Caki2 (cell line): ENCODE data around the gene IL1RL2. TPM values are rescaled to one million over a fixed set of nuclear protein-coding genes. Genes with fewer than 3 reads are reported as not detected.

Experiments used
- DNase-seq: peaks from one replicate; pipeline ENCODE4 v3.0.0-alpha.2; 2015; ENCODE audit warnings: low read depth
- in situ Hi-C: cut with HindIII; loops from 2 replicates; pipeline ENCODE4 v1.10.0; 2016; ENCODE audit warnings: low sequenced_read_pairs, low pct_unique_long_range_greater_than_20kb, mixed read lengths
- total RNA-seq: library from RNA; depleted of rRNA; stranded (reverse); fragments of >200 nt; shearing (Covaris generic); gene quantifications from 2 replicates; pipeline ENCODE4 v1.2.3, GENCODE V29; 2014; ENCODE audit warnings: low replicate concordance

The IL1RL2 gene
- total RNA-seq, 1 experiment from 2014 or later, result not detected

DNA sequence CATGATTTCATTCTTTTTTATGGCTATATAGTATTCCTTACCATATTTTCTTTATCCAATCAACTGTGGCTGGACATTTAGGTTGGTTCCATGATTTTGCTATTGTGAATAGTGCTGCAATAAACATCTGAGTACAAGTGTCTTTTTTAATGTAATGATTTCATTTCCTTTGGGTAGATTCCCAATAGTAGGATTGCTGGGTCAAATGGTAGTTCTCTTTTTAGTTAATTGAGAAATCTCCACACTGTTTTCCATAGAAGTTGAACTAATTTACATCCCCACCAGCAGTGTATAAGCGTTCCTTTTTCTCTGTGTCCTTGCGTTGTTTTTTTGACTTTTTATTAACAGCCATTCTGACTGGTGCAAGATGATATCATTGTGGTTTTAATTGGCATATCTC, 65.4 kb downstream of the IL1RL2 start:
- no peak for DNase-seq
- in situ Hi-C loops, result no loop called here

GRCh38 chr2:102253140-102253752, 66.4 kb downstream of the IL1RL2 start:
- in situ Hi-C loops, result no loop called here
- no peak for DNase-seq

- DNase-seq, result no peak
- in situ Hi-C loops, result no loop called here
These were observed 66.9 kb downstream of the IL1RL2 start for GRCh38 chr2:102253753-102254150.

DNA sequence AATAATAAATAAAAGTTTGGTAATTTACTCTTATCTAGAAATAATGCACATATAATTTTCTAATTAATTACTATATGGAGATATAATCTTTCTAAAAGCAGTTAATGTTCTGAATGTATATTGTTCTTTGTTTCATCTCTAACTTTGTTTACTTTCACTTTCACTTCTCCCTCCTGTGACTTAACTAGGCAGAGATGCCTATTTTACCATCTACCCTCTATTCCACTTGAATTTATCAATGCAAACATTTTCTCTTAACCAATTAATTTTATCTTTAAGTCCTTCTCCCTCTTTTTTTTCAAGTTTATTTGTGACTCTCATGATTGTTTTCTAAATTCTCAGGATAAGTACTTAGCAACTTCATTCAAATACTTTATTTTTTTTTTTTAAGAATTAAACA, 69.5 kb downstream of the IL1RL2 start:
- in situ Hi-C loops, result no loop called here
- DNase-seq, result no peak

GRCh38 chr2:102256874-102257462, 70.1 kb downstream of the IL1RL2 start:
- no peak for DNase-seq
- in situ Hi-C loops, result no loop called here

- in situ Hi-C loops, result no loop called here
- no peak for DNase-seq
These were observed 71.2 kb downstream of the IL1RL2 start for GRCh38 chr2:102258025-102258385.

DNA sequence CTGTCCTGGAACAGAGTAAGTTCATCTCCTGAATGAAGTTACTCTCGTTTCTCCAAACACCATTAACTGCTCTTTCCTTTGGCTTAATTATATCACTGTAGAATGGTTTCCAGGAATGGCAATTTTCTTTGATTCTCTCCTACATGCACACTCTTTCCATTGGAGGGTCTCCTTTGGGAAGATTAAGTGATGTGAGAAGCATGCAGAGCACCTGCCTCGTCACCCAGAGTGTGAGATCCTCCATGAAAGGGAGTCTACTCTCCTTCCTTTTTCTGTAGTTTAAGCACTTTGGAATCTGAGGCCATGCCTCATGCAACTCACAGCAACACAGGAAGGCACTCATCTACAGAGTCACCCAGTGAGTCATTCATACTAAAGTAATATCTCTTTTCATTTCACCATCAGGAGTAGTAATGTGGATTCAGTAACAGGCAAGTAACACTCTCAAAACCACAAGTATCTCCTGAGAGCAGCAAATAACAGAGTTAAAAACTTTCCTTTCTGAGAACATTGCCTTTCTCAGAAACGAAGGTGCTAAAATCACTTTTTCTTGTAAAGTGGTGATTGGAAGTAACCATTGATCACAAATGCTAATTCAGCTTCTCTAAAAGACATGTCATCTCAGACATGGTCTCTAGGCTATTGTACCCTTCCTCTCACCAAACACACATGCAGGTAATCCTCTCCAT, 71.7 kb downstream of the IL1RL2 start:
- DNase-seq, result peak; percentile 37
- in situ Hi-C loops, result no loop called here

GRCh38 chr2:102261467-102262135, 74.8 kb downstream of the IL1RL2 start:
- in situ Hi-C loops, result no loop called here
- DNase-seq, result no peak

DNA sequence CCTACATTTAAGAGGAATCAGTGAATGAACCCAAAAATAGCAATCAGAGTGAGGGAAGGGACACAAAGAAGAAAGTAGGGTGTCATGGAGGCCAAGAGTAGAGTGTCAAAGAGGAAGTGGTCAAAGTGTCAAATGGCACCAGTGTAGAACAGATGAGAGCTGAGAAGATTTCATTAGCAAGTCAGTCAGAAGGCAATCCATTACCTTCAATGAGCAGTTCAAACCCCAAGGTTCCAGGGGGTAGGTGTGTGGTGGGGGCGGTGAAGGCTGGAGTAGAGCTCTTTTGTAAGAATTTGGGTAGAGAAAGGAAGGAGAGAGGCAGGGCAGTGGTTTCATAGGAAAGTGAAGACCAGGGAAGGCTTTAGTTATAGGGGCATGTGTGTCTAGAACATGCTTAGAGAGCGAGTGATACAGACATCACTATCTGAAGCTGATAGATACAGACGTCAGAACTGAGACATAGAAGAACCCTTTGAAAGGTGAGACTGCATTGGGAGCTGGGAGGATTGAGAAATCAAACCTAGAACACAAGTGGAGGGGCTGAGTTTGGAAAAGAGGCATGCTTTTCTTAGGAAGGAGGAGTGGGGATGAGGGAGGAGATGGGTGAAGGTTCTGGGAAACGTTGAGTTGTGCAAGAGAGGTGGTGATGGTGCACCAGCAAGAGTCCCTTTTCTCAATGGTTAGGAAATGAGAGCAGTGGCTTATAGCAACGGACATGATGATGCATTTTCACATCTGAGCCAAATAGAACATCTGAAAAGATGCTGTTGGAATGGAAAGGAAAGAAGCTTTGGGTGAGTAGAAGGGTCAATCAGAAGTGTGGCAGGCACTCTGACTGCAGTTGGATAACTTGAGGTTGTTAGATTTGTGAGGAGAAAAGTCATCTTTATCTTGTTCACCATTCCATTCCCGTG, 75.7 kb downstream of the IL1RL2 start:
- in situ Hi-C loops, result no loop called here

GRCh38 chr2:102264952-102265351, 78.1 kb downstream of the IL1RL2 start:
- in situ Hi-C loops, result no loop called here
- no peak for DNase-seq

More for the DNA sequence above, 75.7 kb downstream of the IL1RL2 start:
- DNase-seq, result no peak

DNA sequence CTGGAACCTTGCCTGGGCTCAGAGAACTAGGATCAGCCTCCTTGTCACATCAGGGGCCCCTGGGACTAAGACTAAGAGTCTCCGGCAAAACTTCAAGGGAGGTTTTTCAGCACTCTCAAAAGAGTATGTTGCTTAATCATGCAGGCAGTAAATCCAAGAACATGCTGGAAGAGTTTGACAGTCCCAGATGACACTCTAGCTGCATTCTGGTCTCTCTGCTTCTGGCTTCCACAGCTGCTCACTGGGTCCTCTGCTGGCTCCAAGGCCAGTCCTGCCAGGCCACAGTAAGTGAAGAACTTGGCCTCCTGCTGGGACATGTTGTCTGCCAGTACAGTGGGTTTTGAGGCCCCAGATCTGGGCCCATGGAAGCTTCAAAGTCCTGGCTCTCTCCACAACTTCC, 79.4 kb downstream of the IL1RL2 start:
- in situ Hi-C loops, result no loop called here
- no peak for DNase-seq

DNA sequence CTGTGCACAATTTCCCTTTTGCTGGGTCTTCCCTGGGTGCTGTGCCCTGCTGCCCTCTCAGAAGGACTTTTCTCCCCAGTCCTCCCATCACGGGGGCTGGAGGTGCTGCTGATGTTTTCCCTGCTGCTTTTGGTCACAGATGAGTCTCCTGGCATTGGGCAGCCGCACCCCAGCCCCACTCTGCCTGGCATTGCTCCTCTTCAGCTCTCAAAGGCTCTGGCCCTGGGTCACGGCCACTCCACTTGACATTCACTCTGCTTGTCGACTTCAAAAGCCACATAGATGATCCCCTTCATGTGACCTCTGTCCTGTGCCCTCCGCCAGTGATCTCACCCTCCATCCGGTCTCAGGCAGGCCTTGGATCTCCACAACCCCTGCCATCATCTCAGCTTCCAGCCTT, 81.0 kb downstream of the IL1RL2 start:
- in situ Hi-C loops, result no loop called here
- DNase-seq, result no peak

- DNase-seq, result no peak
- in situ Hi-C loops, result no loop called here
These were observed 81.8 kb downstream of the IL1RL2 start for GRCh38 chr2:102268510-102269199.

- in situ Hi-C loops, result no loop called here
- no peak for DNase-seq
These were observed 82.3 kb downstream of the IL1RL2 start for GRCh38 chr2:102269200-102269524.

DNA sequence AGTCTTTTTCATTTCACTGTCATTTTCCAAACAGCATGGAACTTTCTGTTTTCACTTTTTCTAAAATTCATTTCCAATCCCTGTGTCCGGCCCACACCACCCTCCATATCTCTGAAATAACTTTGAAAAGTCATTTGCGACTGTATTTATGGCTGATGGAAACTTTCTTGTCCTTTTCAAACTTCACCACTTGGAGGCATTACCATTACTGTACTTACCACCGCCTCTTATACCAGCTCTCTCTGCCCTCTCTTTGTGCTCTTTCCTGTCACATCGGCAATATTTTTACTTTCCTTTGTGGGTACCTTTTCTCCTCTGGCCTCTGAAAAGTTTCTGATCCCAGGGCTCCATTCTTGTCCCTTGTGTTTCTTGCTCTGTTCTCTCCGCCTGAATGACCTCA, 85.0 kb downstream of the IL1RL2 start:
- no peak for DNase-seq
- in situ Hi-C loops, result no loop called here

DNA sequence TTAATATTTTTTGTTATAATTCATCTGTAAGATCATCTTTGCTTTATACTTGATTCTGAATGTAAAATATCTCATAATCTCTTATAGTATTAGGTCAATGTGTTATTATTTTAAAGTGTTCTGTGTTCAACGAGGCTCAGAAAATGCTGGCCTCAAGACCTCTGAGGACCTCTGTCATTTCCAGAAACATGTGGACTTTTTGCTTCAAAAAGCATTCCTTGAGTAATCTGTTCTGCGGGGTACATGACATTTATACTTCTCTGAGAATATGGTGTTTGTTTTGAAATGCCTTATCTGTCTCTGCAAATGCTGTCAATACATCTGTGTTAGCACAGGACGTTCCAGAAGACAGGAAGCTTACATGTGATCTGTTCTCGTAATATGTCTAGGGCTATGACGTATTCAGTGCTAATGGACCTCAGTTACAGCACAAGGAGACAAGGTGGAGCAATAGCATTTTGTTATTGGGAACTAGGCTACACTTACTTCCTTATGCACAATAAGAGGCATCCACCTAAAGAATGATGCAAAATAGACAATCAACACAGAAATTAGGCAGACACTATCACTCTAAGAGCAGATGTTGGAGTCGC, 86.9 kb downstream of the IL1RL2 start:
- DNase-seq, result no peak
- in situ Hi-C loops, result no loop called here

- no peak for DNase-seq
- in situ Hi-C loops, result no loop called here
These were observed 89.9 kb downstream of the IL1RL2 start for GRCh38 chr2:102276549-102277201.
